AG04449 (cell line): ENCODE results near the gene AFF3.

Experiments used
- CTCF ChIA-PET: fragments of 350-600 bp; formaldehyde crosslinking; extraction: SDS; loops from one replicate; lab custom pipeline; 2021; ENCODE audit warnings: antibody characterized with exemption; lab: Yijun Ruan, JAX
- POLR2A ChIA-PET: fragments of 400-600, 350-600 bp; formaldehyde crosslinking; extraction: SDS; loops from one replicate; lab custom pipeline; 2020; ENCODE audit warnings: antibody characterized with exemption, inconsistent platforms; lab: Yijun Ruan, JAX
- DNase-seq: peaks from one replicate; pipeline ENCODE4 v3.0.0-alpha.2; 2010; ENCODE audit warnings: low read depth, low spot score
- H3K4me3 ChIP-seq: 2 replicates; pipeline ENCODE4 v1.5.1; 2011; ENCODE audit warnings: low read depth, mild to moderate bottlenecking, control low read depth, low read length
- TF ChIP-seq, protein P1 (sequence below): IDR thresholded peaks from one replicate; pipeline ENCODE4 v1.5.1; 2011; ENCODE audit warnings: mild to moderate bottlenecking, moderate library complexity, low read length, control low read depth, inconsistent platforms; ENCODE audit not compliant: insufficient read depth; ENCODE audit errors: missing control alignments

Gene AFF3

DNA sequence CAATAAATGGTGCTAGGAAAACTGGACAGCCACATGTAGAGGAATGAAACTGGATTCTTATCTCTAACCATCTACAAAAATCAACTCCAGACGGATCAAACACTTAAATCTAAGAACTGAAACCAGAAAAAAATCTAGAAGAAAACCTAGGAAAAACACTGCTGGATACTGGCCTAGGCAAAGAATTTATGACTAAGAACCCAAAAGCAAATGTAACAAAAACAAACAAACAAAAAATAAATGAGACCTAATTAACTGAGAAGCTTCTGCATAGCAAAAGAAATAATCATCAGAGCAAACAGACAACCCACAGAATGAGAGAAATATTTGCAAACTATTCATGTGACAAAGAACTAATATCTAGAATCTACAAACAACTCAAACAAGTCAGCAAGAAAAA, 338.5 kb downstream of the AFF3 start:
- no peak for DNase-seq
- no peak overlapping the region for H3K4me3 ChIP-seq
- TF ChIP-seq, protein P1, sequence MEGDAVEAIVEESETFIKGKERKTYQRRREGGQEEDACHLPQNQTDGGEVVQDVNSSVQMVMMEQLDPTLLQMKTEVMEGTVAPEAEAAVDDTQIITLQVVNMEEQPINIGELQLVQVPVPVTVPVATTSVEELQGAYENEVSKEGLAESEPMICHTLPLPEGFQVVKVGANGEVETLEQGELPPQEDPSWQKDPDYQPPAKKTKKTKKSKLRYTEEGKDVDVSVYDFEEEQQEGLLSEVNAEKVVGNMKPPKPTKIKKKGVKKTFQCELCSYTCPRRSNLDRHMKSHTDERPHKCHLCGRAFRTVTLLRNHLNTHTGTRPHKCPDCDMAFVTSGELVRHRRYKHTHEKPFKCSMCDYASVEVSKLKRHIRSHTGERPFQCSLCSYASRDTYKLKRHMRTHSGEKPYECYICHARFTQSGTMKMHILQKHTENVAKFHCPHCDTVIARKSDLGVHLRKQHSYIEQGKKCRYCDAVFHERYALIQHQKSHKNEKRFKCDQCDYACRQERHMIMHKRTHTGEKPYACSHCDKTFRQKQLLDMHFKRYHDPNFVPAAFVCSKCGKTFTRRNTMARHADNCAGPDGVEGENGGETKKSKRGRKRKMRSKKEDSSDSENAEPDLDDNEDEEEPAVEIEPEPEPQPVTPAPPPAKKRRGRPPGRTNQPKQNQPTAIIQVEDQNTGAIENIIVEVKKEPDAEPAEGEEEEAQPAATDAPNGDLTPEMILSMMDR = no peak
- ChIA-PET CTCF (no interaction called here), POLR2A (no interaction called here)

DNA sequence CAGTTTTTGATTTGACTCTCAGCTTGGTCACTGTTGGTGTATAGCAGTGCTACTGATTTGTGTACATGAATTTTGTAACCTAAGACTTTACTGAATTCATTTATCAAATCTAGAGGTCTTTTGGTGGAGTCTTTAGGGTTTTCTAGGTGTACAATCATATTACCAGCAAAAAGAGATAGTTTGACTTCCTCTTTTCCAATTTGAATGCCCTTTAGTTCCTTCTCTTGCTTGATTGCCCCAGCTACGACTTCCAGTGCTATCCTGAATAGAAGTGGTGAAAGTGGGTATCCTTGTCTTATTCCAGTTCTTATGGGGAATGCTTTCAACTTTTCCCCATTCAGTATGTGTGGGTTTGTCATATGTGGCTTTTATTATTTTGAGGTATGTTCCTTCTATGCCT, 339.7 kb downstream of the AFF3 start:
- ChIA-PET CTCF (no interaction called here), POLR2A (no interaction called here)
- H3K4me3 ChIP-seq = no peak overlapping the region
- no peak for DNase-seq
- TF ChIP-seq, protein P1 = no peak

DNA sequence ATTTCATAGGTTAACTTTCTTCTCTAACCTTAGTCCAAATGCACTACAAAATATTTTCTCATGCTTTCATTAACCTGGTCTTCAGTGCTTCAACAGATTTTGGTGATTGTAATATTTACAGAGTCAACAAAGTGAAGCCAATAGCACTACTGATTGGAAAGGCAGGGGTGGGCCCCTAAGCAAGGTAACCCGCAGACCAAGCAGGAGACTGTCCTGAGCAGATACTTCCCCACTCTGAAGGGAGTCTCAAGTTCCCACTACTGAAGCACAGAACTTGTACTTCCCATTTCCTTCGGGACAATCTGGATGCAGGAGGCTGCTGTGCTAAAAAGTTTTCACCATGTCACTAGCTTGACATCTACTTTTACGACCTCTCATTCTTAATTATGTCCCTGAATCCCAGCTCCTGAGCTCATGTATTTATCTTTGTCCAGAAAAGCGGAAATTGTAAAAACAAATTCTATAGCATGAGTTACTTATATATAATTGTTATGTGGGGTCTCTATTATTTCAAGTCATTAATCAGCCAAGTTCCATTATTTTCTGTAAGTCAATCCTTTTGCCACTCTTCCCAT, 341.0 kb downstream of the AFF3 start:
- TF ChIP-seq, protein P1 = no peak
- no peak overlapping the region for H3K4me3 ChIP-seq
- DNase-seq = no peak
- POLR2A ChIA-PET = no interaction called here
- CTCF ChIA-PET = interaction anchor here (1.4 kb wide), 1 partner anchor 8 kb away, joined by 3 read pairs; no protein-coding TSS in a partner anchor

DNA sequence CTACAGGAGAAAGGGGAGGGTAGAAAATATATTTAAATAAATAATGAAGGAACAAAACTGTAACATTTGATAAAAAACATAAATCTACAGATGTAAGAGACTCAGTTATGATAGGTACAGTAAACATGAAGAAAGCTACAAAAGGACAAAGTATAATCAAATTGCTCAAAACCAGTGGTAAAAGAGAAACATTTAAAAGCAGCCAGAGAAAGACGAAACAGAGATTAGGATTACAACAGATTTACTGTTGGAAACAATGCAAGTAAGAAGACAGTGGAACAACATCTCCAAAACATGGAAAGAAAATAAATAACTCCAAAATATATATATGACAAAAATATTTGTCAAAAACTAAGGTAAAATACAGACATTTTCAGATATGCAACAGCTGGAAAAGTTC, 344.9 kb downstream of the AFF3 start:
- TF ChIP-seq, protein P1 = no peak
- DNase-seq = no peak
- POLR2A ChIA-PET = no interaction called here
- CTCF ChIA-PET = no interaction called here
- no peak overlapping the region for H3K4me3 ChIP-seq

DNA sequence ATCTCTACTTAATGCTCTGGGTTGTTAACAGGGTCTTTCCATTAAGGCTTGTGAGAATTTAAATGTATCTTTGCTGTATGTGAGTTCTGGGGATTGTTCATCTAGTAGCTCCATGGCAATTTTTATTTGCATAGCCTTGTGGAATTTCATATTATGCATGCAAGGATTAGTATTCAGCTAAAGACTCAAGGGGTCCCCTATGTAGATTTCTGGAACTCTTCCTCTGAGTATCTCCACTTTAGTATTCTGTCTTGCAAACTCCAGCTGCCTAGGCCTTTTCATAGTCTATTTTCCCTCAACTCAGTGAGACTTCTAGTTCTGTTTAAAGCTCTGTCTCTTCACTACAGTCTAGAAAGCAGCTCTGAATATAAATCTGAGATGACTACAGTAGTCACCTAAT, 348.0 kb downstream of the AFF3 start:
- POLR2A ChIA-PET = no interaction called here
- TF ChIP-seq, protein P1 = no peak
- CTCF ChIA-PET = interaction anchor here (0.9 to 1.0 kb wide), 2 partner anchors 20 to 467 kb away, joined by 3 to 4 read pairs; no protein-coding TSS in a partner anchor
- no peak overlapping the region for H3K4me3 ChIP-seq
- no peak for DNase-seq

DNA sequence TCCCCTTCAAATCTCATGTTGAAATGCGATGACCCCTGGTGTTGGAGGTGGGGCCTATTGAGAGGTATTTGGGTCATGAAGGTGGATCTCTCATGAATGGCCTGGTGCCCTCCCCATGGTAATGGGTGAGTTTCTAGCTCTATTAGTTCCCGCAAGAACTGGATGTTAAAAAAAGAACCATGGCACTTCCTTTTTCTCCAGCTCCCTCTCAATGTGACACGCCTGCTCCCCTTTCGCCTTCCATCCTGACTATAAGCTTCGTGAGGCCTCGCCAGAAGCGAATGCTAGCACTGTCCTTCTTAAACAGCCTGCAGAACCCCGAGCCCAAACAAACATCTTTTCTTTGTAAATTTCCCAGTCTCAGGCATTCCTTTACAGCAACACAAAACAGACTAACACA, 349.4 kb downstream of the AFF3 start:
- CTCF ChIA-PET = interaction anchor here (1.0 to 1.6 kb wide), 3 partner anchors 90 to 469 kb away, joined by 3 to 5 read pairs (median 3); no protein-coding TSS in a partner anchor
- TF ChIP-seq, protein P1 = no peak
- DNase-seq = no peak
- POLR2A ChIA-PET = no interaction called here
- H3K4me3 ChIP-seq = no peak overlapping the region
